Fibroblast of lung (primary cell): ENCODE data around the gene RAP1GAP2. TPM values are rescaled to one million over a fixed set of nuclear protein-coding genes. Genes with fewer than 3 reads are reported as not detected.

Experiments
- DNase-seq, 2 donors: peaks; one replicate each; pipeline versions ENCODE4 v3.0.0 to v3.0.0-alpha.2; 2010; ENCODE audit warnings: low read depth in 2 of 2
- H2AFZ ChIP-seq: 2 replicates; pipeline ENCODE4 v1.5.1; 2012; ENCODE audit warnings: low read length, control low read depth, inconsistent platforms
- H3K27ac ChIP-seq: 2 replicates; pipeline ENCODE4 v1.5.1; 2011; ENCODE audit warnings: low read length, control low read depth; ENCODE audit not compliant: insufficient read depth
- H3K27me3 ChIP-seq: 2 replicates; pipeline ENCODE4 v1.5.1; 2011; ENCODE audit warnings: mild to moderate bottlenecking, low read length; ENCODE audit not compliant: control insufficient read depth, insufficient read depth
- H3K36me3 ChIP-seq: 2 replicates; pipeline ENCODE4 v1.5.1; 2011; ENCODE audit warnings: low read length; ENCODE audit not compliant: control insufficient read depth, insufficient read depth
- H3K4me1 ChIP-seq: 2 replicates; pipeline ENCODE4 v1.5.1; 2011; ENCODE audit warnings: low read length; ENCODE audit not compliant: control insufficient read depth, insufficient read depth; ENCODE audit errors: extremely low read depth
- H3K4me2 ChIP-seq: 2 replicates; pipeline ENCODE4 v1.5.1; 2011; ENCODE audit warnings: low read length, control low read depth; ENCODE audit not compliant: insufficient read depth; ENCODE audit errors: extremely low read depth
- H3K4me3 ChIP-seq, 4 experiments: fragments of 200-600 bp in 1 of 4; sonication (generic) in 1 of 4; replicated peaks in 1 of 4; 2 replicates each; pipeline ENCODE4 v1.5.1; 2011 to 2016; ENCODE audit warnings: low read length in 4 of 4, low read depth in 3 of 4, mild to moderate bottlenecking in 3 of 4, control low read depth in 2 of 4, inconsistent platforms in 1 of 4, mixed read lengths in 1 of 4; ENCODE audit not compliant: insufficient read depth in 1 of 4; ENCODE audit errors: control extremely low read depth in 1 of 4
- H3K79me2 ChIP-seq: 2 replicates; pipeline ENCODE4 v1.5.1; 2012; ENCODE audit warnings: mild to moderate bottlenecking, low read length, inconsistent platforms; ENCODE audit not compliant: control insufficient read depth, insufficient read depth
- H3K9ac ChIP-seq: 2 replicates; pipeline ENCODE4 v1.5.1; 2011; ENCODE audit warnings: mild to moderate bottlenecking, low read length, control low read depth; ENCODE audit not compliant: insufficient read depth
- H3K9me3 ChIP-seq: 2 replicates; pipeline ENCODE4 v1.5.1; 2012; ENCODE audit warnings: low read depth, low read length; ENCODE audit not compliant: control insufficient read depth, insufficient read depth
- H4K20me1 ChIP-seq: 2 replicates; pipeline ENCODE4 v1.5.1; 2011; ENCODE audit warnings: low read length; ENCODE audit not compliant: control insufficient read depth, insufficient read depth; ENCODE audit errors: extremely low read depth
- CTCF ChIP-seq, 2 donors: IDR thresholded peaks in 1 of 2; conservative IDR thresholded peaks in 1 of 2; 1 replicate in 1 of 2; 2 replicates in 1 of 2; pipeline ENCODE4 v1.5.1; 2011 to 2012; ENCODE audit warnings: low read length in 2 of 2, control low read depth in 1 of 2, inconsistent platforms in 1 of 2, low read depth in 1 of 2, mild to moderate bottlenecking in 1 of 2
- EZH2 ChIP-seq: IDR thresholded peaks from 2 replicates; pipeline ENCODE4 v1.5.1; 2012; ENCODE audit warnings: low read length, control low read depth, mild to moderate bottlenecking; ENCODE audit errors: missing control alignments
- polyA plus RNA-seq, 2 donors: library from polyadenylated mRNA; depleted of rRNA in 1 of 2; stranded (reverse) in 1 of 2; unstranded in 1 of 2; fragments of >200 nt; gene quantifications; 2 replicates each; pipeline ENCODE4 v1.2.1, GENCODE V29; 2011 to 2012; ENCODE audit warnings: missing spikeins in 1 of 2
- total RNA-seq: library from RNA; depleted of rRNA; stranded (reverse); fragments of >200 nt; gene quantifications from 2 replicates; pipeline ENCODE4 v1.2.1, GENCODE V29; 2014

The RAP1GAP2 gene
- total and polyA plus RNA-seq, 2 donors (not counting 1 experiment from before 2014, with no cell fraction given): 0.33 to 0.99 TPM

- Histone ChIP-seq H3K4me1 (no peaks in the 10 kb centered on the region), H3K4me2 (no peak overlapping the region), H3K79me2 (no peaks in the 10 kb centered on the region)
These were observed 159.8 kb downstream of the RAP1GAP2 start for GRCh38 chr17:2955931-2956582.

GRCh38 chr17:2957631-2958286 is 161.5 kb downstream of the RAP1GAP2 start:
- peak; percentile 36 to 68 for DNase-seq
- Histone ChIP-seq H3K27me3 (no peaks in the 10 kb centered on the region), H3K4me2 (no peak overlapping the region), H3K27ac (no peak overlapping the region), H3K4me1 (no peaks in the 10 kb centered on the region), H3K79me2 (no peaks in the 10 kb centered on the region), H3K9ac (no peak overlapping the region), H4K20me1 (no peaks in the 10 kb centered on the region), H3K9me3 (no peaks in the 10 kb centered on the region), H3K36me3 (no peaks in the 10 kb centered on the region), H3K4me3 (no peak overlapping the region), H2AFZ (no peak overlapping the region)
- no peak for TF ChIP-seq CTCF (conservative IDR thresholded peaks at IDR 0.05 in 1 of 2, IDR thresholded peaks at IDR 0.05 in 1 of 2; ENCODE audit: low read depth in 1 of 2, low read length in 2 of 2)
- TF ChIP-seq EZH2: no peak

More at GRCh38 chr17:2955931-2956582, 159.8 kb downstream of the RAP1GAP2 start:
- H3K9me3 ChIP-seq: no peaks in the 10 kb centered on the region
- no peaks in the 10 kb centered on the region for H3K36me3 ChIP-seq
- no peaks in the 10 kb centered on the region for H4K20me1 ChIP-seq
- H3K9ac ChIP-seq: no peak overlapping the region
- no peaks in the 10 kb centered on the region for H3K27me3 ChIP-seq
- H3K27ac ChIP-seq: no peak overlapping the region
- no peak overlapping the region for H2AFZ ChIP-seq
- no peak for DNase-seq
- TF ChIP-seq EZH2 (no peak), CTCF (conservative IDR thresholded peaks at IDR 0.05 in 1 of 2, IDR thresholded peaks at IDR 0.05 in 1 of 2; ENCODE audit: low read depth in 1 of 2, low read length in 2 of 2) (no peak)
- no peak overlapping the region for H3K4me3 ChIP-seq

GRCh38 chr17:2958706-2959222 is 162.5 kb downstream of the RAP1GAP2 start:
- no peak overlapping the region for H2AFZ ChIP-seq
- no peaks in the 10 kb centered on the region for H3K4me1 ChIP-seq
- no peak overlapping the region for H3K4me2 ChIP-seq

More at GRCh38 chr17:2958706-2959222, 162.5 kb downstream of the RAP1GAP2 start:
- Histone ChIP-seq H4K20me1 (no peaks in the 10 kb centered on the region), H3K36me3 (no peaks in the 10 kb centered on the region), H3K4me3 (no peak overlapping the region), H3K9ac (no peak overlapping the region), H3K9me3 (no peaks in the 10 kb centered on the region), H3K27me3 (no peaks in the 10 kb centered on the region), H3K27ac (no peak overlapping the region), H3K79me2 (no peaks in the 10 kb centered on the region)
- TF ChIP-seq EZH2 (no peak), CTCF (conservative IDR thresholded peaks at IDR 0.05 in 1 of 2, IDR thresholded peaks at IDR 0.05 in 1 of 2; ENCODE audit: low read depth in 1 of 2, low read length in 2 of 2) (no peak)
- DNase-seq: no peak
